Fibroblast of the aortic adventitia (primary cell): ENCODE measurements around the gene PLCL2. TPM values are rescaled to one million over a fixed set of nuclear protein-coding genes. Genes with fewer than 3 reads are reported as not detected.

Experiments used
- DNase-seq: peaks from one replicate; pipeline ENCODE4 v3.0.0-alpha.2; 2010; ENCODE audit warnings: low read depth
- H3K4me3 ChIP-seq: 2 replicates; pipeline ENCODE4 v1.5.1; 2011; ENCODE audit warnings: low read depth, mild to moderate bottlenecking, control low read depth, low read length, moderate library complexity
- total RNA-seq: library from RNA; depleted of rRNA; stranded (reverse); fragments of >200 nt; gene quantifications from 2 replicates; pipeline ENCODE4 v1.2.3, GENCODE V29; 2012; ENCODE audit warnings: low replicate concordance
- TF ChIP-seq, protein P1 (sequence below): IDR thresholded peaks from 2 replicates; pipeline ENCODE4 v1.5.1; 2011; ENCODE audit warnings: mild to moderate bottlenecking, low read length, control low read depth, inconsistent platforms; ENCODE audit not compliant: insufficient read depth

PLCL2 gene
- total RNA-seq, 1 donor, result 11.6 TPM

DNA sequence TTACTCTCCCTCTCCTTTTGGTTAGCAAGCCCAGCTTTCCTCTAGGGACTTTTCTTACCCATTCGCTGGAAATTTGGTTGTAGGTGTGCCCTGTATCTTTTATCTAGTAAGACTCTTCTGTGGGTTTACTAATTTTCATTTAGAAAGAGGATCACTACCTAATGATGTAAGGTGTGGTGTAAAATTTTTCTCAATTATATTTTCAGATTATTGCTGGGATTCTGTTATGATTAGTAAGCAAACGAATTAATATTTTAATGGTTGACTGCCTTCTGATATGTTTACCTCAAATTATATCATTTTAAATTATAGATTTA is 28.5 kb downstream of the PLCL2 start:
- TF ChIP-seq, protein P1, sequence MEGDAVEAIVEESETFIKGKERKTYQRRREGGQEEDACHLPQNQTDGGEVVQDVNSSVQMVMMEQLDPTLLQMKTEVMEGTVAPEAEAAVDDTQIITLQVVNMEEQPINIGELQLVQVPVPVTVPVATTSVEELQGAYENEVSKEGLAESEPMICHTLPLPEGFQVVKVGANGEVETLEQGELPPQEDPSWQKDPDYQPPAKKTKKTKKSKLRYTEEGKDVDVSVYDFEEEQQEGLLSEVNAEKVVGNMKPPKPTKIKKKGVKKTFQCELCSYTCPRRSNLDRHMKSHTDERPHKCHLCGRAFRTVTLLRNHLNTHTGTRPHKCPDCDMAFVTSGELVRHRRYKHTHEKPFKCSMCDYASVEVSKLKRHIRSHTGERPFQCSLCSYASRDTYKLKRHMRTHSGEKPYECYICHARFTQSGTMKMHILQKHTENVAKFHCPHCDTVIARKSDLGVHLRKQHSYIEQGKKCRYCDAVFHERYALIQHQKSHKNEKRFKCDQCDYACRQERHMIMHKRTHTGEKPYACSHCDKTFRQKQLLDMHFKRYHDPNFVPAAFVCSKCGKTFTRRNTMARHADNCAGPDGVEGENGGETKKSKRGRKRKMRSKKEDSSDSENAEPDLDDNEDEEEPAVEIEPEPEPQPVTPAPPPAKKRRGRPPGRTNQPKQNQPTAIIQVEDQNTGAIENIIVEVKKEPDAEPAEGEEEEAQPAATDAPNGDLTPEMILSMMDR, result no peak
- no peak for DNase-seq
- no peak overlapping the region for H3K4me3 ChIP-seq

DNA sequence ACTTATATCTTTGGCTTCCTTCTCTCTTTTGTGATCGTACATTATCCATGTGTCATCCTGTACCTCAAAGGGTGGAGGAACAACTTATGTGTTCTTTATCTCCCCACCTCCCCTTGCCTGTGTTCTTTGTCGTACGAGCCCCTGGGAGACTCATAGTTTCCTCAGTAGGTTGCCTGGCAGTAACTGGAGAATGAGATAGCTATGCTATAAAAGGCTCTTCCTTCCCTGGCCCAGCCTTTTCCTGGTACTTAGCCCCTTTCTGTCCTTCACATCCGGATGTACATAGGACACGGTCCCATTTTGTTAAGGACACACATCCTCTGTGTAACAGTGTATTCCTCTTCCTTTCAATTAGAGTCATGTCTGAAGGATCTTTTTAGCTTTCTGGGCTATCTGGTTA is 32.1 kb downstream of the PLCL2 start:
- DNase-seq, result peak; percentile 17
- TF ChIP-seq, protein P1, result no peak
- no peak overlapping the region for H3K4me3 ChIP-seq

DNA sequence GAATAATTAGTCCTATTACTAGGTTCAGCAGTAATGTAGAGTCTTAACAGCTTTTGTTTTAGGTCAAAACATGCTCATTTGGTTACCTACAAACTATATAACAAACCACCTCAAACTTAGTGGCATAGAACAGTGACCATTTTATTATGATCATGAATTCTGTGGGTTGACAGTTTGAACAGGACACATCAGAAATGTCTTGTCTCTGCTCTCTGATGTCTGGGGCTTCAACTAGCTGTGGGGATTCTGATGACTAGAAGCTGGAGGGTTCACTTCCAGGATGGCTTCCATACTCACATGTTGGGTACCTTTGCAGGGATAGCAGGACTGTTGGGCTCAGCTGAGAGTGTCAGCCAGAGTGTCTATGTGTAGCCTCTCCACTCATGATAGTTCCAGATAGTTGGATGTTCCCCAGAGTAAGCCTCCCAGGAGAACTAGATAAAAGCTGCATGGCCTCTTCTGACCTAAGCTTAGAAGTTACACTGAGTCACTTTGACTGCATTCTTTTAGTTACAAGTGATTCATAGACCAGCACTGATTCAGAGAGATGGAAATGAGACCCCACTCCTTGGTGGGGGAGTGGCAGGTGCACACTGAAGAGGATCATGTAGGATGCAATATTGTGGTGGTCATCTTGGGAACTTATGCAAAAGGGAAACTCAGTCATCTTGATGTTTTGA is 32.6 kb downstream of the PLCL2 start:
- H3K4me3 ChIP-seq, result no peak overlapping the region
- DNase-seq, result peak; percentile 25
- TF ChIP-seq, protein P1, result no peak

DNA sequence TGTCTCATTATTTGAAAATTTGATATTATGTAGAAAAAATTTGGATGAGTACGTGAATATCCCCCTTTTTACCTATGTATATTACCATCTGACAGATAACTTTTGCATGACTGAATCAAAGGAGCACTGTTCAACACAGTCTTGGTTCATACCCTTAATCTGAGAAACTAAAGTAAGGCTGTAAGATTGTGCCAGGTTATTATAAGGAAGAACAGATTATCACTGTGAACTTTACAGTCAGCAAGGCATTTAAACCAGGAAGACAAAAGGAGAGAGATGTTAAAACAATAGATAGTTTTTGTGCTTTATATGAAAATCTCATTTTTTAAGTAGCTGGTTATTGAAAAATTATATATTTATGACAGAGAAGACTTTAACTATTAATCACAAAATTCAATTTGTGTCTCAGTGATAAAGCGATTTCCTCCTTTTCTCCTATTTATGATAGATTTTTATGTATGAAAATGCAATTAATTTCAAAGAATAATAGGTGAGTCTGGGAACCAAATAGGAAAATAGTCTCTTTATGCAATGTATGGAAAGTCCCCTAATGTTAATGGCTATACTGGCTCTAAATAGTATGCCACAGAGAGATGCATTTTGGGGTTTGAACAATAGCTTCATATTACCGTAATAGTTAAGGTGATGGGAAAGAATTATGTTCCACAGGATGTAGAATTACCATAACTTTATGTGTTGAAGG is 33.4 kb downstream of the PLCL2 start:
- no peak for DNase-seq

DNA sequence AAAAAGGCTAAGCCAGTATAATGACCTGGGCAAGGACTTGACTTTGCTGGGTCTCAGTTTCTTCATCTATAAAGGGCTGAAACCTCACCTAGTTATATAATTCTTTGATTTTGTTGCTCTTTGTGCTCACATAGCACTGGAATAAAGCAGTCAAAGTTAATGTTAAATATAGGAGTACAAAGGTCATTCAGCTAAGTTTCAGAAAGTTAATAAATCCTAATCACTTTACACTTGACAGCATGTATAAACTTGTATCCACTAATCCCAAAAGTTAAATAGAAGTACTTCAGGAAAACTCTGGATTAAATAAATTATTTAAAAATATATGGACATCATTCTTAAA is 33.9 kb downstream of the PLCL2 start:
- no peak overlapping the region for H3K4me3 ChIP-seq
- DNase-seq, result no peak
- TF ChIP-seq, protein P1, result no peak

More for the DNA sequence above, 33.4 kb downstream of the PLCL2 start:
- no peak overlapping the region for H3K4me3 ChIP-seq
- TF ChIP-seq, protein P1, result no peak

DNA sequence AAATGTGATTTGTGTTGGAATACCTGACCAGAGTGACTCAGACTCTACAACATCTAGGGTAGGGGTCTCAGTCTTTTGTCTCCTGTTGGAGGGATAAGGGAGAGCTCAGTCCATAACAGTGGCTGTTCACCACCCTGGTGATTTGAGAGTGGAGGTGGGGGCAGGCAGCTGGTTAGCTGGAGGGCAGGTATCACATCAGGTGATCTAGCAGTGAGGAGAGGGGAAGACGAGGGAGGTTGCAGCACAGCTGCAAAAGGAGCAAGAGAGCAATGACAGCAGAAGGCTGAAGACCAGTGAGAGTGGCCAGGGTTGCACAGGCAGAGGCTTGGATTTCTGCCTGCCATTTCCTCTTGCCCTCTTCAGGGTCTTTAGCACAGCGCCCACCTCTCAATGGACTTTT is 38.4 kb downstream of the PLCL2 start:
- TF ChIP-seq, protein P1, result no peak
- DNase-seq, result no peak
- no peak overlapping the region for H3K4me3 ChIP-seq

DNA sequence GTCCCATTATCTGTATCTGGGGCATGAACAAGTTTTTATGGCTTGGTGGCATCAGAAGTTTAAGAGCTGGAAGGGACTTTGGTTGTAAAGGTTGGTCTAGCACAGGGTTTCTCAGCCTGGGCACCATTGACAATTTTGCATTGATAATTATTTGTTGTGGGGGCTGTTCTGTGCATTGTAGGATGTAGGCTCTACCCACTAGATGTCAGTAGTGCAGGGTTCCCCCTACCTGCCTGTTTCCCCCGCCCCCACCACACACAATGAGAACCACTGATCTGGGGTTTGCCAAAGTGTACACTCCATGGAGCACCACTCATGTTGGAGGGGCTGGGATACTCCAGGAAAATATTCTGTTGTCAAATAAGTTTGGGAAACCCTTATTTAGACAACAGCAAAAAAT is 42.7 kb downstream of the PLCL2 start:
- no peak for DNase-seq
- TF ChIP-seq, protein P1, result no peak

More for the DNA sequence above, 42.7 kb downstream of the PLCL2 start:
- no peak overlapping the region for H3K4me3 ChIP-seq
